HFF-Myc (cell line): Measurements from ENCODE around the gene ST3GAL2.

Experiments used
- DNase-seq: peaks from one replicate; pipeline ENCODE4 v3.0.0-alpha.2; 2011; ENCODE audit warnings: low read depth; ENCODE audit errors: extremely low read depth
- H3K4me3 ChIP-seq: replicated peaks from 2 replicates; pipeline ENCODE4 v1.5.1; 2011; ENCODE audit warnings: low read depth, mild to moderate bottlenecking, control low read depth, low read length
- TF ChIP-seq, protein P1 (sequence below): IDR thresholded peaks from 2 replicates; pipeline ENCODE4 v1.5.1; 2012; ENCODE audit warnings: mild to moderate bottlenecking, low read depth, low read length, control low read depth; ENCODE audit errors: missing control alignments

Gene ST3GAL2

DNA sequence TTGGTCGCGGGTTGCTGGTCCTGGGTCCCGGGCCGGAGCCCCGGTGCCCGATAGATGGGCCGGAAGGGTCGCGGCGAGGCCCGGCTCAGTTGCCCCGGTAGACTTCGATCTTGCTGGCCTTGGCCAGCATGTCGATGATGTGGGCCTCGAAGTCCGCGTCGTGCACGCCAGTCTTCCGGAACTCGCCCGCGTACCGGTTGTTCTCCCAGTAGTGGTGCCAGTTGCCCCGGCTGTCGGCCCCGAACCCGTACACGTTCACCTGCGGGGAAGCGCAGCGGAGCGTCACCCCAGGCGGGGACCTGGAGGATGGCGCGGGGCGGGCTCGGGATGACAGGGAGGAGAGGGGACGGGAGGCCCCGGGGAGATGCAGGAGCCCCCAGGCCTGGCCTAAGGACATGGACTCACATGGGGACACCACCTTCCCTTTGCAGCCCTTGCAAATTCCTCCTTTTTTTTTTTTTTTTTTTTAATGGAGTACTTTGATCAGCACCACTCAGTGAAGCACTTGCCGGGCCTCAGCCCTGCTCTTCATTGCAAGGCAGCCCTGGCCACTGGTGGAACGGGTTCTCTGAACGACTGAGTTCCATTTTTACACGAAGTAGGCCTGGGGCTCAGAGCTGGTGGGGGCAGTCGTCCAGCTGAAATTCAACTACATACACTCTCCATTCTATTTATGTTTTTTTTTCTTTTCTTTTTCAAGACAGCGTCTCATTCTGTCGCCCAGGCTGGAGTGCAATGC, 57.1 kb downstream of the ST3GAL2 start:
- no peak for DNase-seq
- TF ChIP-seq, protein P1, sequence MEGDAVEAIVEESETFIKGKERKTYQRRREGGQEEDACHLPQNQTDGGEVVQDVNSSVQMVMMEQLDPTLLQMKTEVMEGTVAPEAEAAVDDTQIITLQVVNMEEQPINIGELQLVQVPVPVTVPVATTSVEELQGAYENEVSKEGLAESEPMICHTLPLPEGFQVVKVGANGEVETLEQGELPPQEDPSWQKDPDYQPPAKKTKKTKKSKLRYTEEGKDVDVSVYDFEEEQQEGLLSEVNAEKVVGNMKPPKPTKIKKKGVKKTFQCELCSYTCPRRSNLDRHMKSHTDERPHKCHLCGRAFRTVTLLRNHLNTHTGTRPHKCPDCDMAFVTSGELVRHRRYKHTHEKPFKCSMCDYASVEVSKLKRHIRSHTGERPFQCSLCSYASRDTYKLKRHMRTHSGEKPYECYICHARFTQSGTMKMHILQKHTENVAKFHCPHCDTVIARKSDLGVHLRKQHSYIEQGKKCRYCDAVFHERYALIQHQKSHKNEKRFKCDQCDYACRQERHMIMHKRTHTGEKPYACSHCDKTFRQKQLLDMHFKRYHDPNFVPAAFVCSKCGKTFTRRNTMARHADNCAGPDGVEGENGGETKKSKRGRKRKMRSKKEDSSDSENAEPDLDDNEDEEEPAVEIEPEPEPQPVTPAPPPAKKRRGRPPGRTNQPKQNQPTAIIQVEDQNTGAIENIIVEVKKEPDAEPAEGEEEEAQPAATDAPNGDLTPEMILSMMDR = no peak
- H3K4me3 ChIP-seq = peak overlapping the region; percentile 73

DNA sequence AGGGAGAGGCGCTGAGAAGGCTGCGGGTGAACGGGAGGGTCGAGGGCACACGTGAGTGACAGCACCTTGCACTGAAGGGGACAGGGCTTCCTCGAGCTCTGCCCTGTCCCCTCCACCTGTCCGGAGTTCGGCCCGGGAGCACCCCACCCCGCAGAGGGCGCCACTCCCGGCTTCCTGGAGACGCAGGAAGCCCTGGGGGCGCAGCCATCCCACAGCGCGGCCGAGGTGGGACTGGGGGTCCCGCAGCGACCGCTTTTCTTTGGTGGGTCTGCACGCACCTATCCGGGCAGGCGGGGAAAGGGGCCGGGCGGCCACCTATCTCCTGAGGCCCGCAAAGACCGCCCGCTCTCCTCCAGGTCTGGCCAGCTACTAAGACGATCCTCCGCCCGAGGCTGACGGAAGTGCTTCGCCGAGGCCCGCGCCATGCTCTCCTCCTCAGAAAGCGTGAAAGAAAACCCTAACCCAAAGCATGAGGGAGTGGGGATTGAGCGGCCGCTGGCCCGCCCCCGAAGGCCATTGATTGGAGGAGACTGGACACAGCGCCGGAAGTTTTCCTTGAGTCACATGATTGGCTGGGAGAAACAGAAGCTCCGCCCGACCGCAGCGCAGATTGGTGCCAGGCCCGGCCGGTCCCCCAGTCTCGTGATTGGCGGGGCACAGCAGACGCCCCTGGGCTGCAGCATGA, 57.8 kb downstream of the ST3GAL2 start:
- peak; percentile 95 for DNase-seq
- TF ChIP-seq, protein P1 = peak; percentile 33
- H3K4me3 ChIP-seq = peak overlapping the region; percentile 73

DNA sequence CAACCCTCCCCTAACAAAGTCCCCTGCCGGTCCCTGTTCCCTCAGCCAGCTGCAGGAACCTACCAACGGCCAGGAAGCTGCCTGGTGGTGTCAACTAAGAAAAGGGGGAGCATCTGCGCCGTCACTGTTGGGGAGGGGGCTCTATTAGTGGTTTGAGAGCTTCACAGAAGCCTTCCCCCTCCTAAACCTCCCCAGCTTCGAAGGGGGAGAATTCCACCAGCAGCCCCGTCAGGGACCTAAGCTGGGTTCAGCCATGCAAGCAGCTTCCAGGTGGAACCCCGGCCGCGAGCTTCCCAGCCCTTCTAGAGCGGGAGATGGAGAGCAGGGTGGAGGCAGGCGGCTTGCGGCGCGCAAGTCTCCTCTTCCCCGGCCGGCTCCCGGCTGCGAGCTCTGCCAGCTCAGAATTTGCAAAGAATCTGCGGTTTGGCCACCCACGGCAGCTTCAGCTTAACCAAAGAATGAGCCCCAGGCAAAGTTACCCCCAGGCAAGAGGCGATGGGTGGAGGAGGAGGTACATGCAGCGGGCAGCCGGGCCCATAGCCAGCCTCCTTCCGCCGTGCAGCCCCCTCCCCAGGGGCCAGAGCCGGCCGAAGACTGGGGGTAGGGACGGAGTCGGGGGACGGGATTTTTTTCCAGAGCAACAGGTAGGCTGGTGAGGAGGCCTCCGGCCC, 58.5 kb downstream of the ST3GAL2 start:
- DNase-seq = peak; percentile 47
- TF ChIP-seq, protein P1 = no peak
- peak overlapping the region; percentile 73 for H3K4me3 ChIP-seq

DNA sequence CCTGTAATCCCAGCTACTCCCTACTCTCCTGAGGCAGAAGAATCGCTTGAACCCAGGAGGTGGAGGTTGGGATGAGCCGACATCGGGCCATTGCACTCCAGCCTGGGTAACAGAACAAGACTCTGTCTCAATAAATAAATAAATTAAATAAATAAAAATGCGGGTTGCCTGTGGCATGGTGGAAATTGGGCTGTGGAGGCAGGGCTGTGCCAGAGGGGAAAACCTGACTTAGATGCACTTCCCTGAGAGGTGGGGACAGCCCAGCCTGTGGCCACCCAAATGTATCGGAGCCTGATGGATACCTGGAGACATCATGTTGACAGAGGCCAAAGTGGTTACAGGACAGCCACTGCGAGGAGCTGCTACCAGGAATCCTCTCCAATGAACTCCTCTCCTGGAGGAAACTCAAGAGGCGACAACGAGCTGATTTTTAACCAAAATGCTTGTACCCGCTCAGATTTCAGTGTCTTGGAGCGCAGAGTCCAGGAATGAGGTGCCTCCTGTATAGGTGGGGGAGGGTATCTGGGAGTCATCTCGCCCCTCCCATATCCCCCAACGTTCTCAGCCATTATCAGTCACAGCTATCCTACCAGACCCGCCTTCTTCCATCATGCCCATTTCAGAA, 59.9 kb downstream of the ST3GAL2 start:
- TF ChIP-seq, protein P1 = no peak
- no peak for DNase-seq
- no peak overlapping the region for H3K4me3 ChIP-seq

DNA sequence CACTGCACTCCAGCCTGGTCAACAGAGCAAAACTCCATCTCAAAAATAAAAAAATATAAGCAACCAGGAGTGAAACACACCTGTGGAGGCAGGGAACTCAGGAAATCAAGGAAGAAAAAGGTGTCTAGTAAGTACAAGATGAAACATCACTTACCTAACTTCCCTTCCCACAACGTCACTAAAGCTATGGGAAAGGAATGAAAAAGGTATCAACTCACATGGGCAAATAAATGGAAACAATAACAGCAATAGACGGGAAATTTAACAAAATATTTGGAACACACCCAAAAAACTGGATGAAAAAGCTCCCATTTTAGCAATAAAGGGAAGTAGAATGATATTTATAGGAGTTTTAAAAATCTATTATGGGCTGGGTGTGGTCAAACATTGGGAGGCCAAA, 61.1 kb downstream of the ST3GAL2 start:
- TF ChIP-seq, protein P1 = no peak
- H3K4me3 ChIP-seq = no peak overlapping the region
- no peak for DNase-seq
